Kidney (tissue), 14 donors: ENCODE data around the gene MKNK1. TPM values are rescaled to one million over a fixed set of nuclear protein-coding genes. Genes with fewer than 3 reads are reported as not detected.

Source experiments
- DNase-seq, 5 donors: peaks; one replicate each; pipeline ENCODE4 v3.0.0-alpha.2; 2013 to 2020
- FAIRE-seq: peaks from 2 replicates; lab custom pipeline; 2012; peaks lifted over from hg19 to GRCh38; lab: Jason Lieb, UNC
- H3K27ac ChIP-seq, 2 donors: one replicate each; pipeline ENCODE4 v1.7.0; 2013; ENCODE audit warnings: low read depth in 2 of 2, low read length in 2 of 2, inconsistent platforms in 1 of 2
- H3K27me3 ChIP-seq: one replicate; pipeline ENCODE4 v1.7.1; 2013; ENCODE audit warnings: low read length, inconsistent platforms; ENCODE audit not compliant: control insufficient read depth, insufficient read depth
- H3K36me3 ChIP-seq, 3 donors: one replicate each; pipeline versions ENCODE4 v1.7.0 to v1.7.1; 2013; ENCODE audit warnings: low read length in 3 of 3, control low read depth in 1 of 3, inconsistent platforms in 1 of 3; ENCODE audit not compliant: insufficient read depth in 3 of 3, control insufficient read depth in 2 of 3
- H3K4me1 ChIP-seq, 3 donors: one replicate each; pipeline versions ENCODE4 v1.7.0 to v1.7.1; 2013; ENCODE audit warnings: low read length in 3 of 3, inconsistent platforms in 1 of 3, low read depth in 1 of 3; ENCODE audit not compliant: control insufficient read depth in 2 of 3, insufficient read depth in 2 of 3
- H3K4me3 ChIP-seq, 3 donors: one replicate each; pipeline versions ENCODE4 v1.7.0 to v1.8.1; 2013; ENCODE audit warnings: low read length in 3 of 3, control low read depth in 1 of 3, inconsistent platforms in 1 of 3
- H3K9ac ChIP-seq, 3 donors: one replicate each; pipeline versions ENCODE4 v1.7.0 to v1.7.1; 2013; ENCODE audit warnings: low read length in 3 of 3, control low read depth in 1 of 3, inconsistent platforms in 1 of 3
- H3K9me3 ChIP-seq, 3 donors: one replicate each; pipeline versions ENCODE4 v1.7.0 to v1.7.1; 2013; ENCODE audit warnings: low read length in 3 of 3, control low read depth in 1 of 3, inconsistent platforms in 1 of 3; ENCODE audit not compliant: control insufficient read depth in 2 of 3, insufficient read depth in 1 of 3
- CTCF ChIP-seq: IDR thresholded peaks from 3 replicates; pipeline ENCODE4 v1.5.1; 2012; ENCODE audit warnings: mild to moderate bottlenecking, moderate library complexity, borderline replicate concordance; ENCODE audit not compliant: insufficient read depth; ENCODE audit errors: extremely low read depth
- intact Hi-C: fragments of 100-400 bp; cut with DNase I; formaldehyde crosslinking; loops from one replicate; pipeline ENCODE4 v1.11.1; 2022
- polyA plus RNA-seq: library from polyadenylated mRNA; stranded (reverse); fragments of 350-450 nt; fragmentation: Illumina TruSeq; extraction: RNeasy Lipid Tissue Mini Kit (QIAGEN cat#74804); gene quantifications from one replicate; pipeline ENCODE4 v1.2.3, GENCODE V29; 2014; ENCODE audit warnings: low read depth, low replicate concordance; ENCODE audit not compliant: insufficient read depth
- total RNA-seq: library from RNA; stranded (reverse); fragmentation: NEBNext Ultra II Directional; extraction: Animal tissue kit (Norgen Biotek cat#: 25700); gene quantifications from one replicate; pipeline ENCODE4 v1.2.1, GENCODE V29; 2021
- donor health status: control.
- donor health status: control.
- donor health status: control.
- donor health status: control.
- donor health status: control.
- donor health status: DM: yes; HTN: yes; CAD: no.
- donor health status: Normal renal cell carcinoma (clear cell type).

Gene MKNK1
- total and polyA plus RNA-seq, 2 donors from 2014 or later, result 17.5 to 49.7 TPM

GRCh38 chr1:46524843-46525242 lies 79.2 kb downstream of the MKNK1 start:
- Histone ChIP-seq H3K9ac (no peak overlapping the region), H3K4me3 (no peak overlapping the region), H3K27ac (no peak overlapping the region), H3K4me1 (no peaks in the 10 kb centered on the region), H3K36me3 (no peaks in the 10 kb centered on the region), H3K27me3 (peaks cover 12% of the 10 kb centered on the region), H3K9me3 (no peaks in the 10 kb centered on the region)
- FAIRE-seq (no peak), DNase-seq (peak in 1 of 5 donors; percentile 22)
- intact Hi-C loops, result loop anchor here (5.0 kb wide), 1 partner anchor 78 kb away; no protein-coding TSS in a partner anchor
- no peak for TF ChIP-seq CTCF

- no peak overlapping the region for H3K9ac ChIP-seq
- no peak for FAIRE-seq
- no peaks in the 10 kb centered on the region for H3K9me3 ChIP-seq
- H3K27ac ChIP-seq, result no peak overlapping the region
- H3K4me3 ChIP-seq, result no peak overlapping the region
- TF ChIP-seq CTCF, result no peak
- no peaks in the 10 kb centered on the region for H3K4me1 ChIP-seq
- intact Hi-C loops, result no loop called here
- no peaks in the 10 kb centered on the region for H3K36me3 ChIP-seq
- peaks cover 10% of the 10 kb centered on the region for H3K27me3 ChIP-seq
- peak in 1 of 5 donors; percentile 40 for DNase-seq
These were observed 80.3 kb downstream of the MKNK1 start for GRCh38 chr1:46523496-46524353.

- H3K9ac ChIP-seq, result no peak overlapping the region
- no peak for FAIRE-seq
- intact Hi-C loops, result no loop called here
- H3K27ac ChIP-seq, result no peak overlapping the region
- peaks cover 5% of the 10 kb centered on the region for H3K27me3 ChIP-seq
- H3K4me3 ChIP-seq, result no peak overlapping the region
- no peaks in the 10 kb centered on the region for H3K4me1 ChIP-seq
- DNase-seq, result peak in 1 of 5 donors; percentile 69
- TF ChIP-seq CTCF, result no peak
- H3K36me3 ChIP-seq, result no peaks in the 10 kb centered on the region
- no peaks in the 10 kb centered on the region for H3K9me3 ChIP-seq
These were observed 81.1 kb downstream of the MKNK1 start for GRCh38 chr1:46522969-46523320.
